HL-60 (cell line): ENCODE results near the gene SAG.

ENCODE experiments used
- DNase-seq, 2 experiments: peaks; one replicate each; pipeline ENCODE4 v3.0.0-alpha.2; 2010 to 2020; ENCODE audit warnings: low read depth in 1 of 2, low spot score in 1 of 2
- H3K27ac ChIP-seq: fragments of 250-450 bp; sonication (Bioruptor Pico); replicated peaks from 2 replicates; pipeline ENCODE4 v1.5.1; 2020; ENCODE audit warnings: mild to moderate bottlenecking, moderate library complexity
- H3K27me3 ChIP-seq: fragments of 250-450 bp; sonication (Bioruptor Pico); 2 replicates; pipeline ENCODE4 v1.5.1; 2021; ENCODE audit warnings: mild to moderate bottlenecking, moderate library complexity; ENCODE audit not compliant: insufficient read depth, poor library complexity, severe bottlenecking
- H3K4me3 ChIP-seq: replicated peaks from 2 replicates; pipeline ENCODE4 v1.5.1; 2011; ENCODE audit warnings: mild to moderate bottlenecking, control low read depth, low read length; ENCODE audit not compliant: insufficient read depth
- GABPA ChIP-seq: IDR thresholded peaks from 2 replicates; pipeline ENCODE4 v1.6.1; 2012; ENCODE audit warnings: low read depth
- POLR2AphosphoS5 ChIP-seq: IDR thresholded peaks from 2 replicates; pipeline ENCODE4 v1.6.1; 2012; ENCODE audit warnings: low read depth
- SPI1 ChIP-seq: IDR thresholded peaks from 2 replicates; pipeline ENCODE4 v1.6.1; 2012; ENCODE audit warnings: low read depth, mild to moderate bottlenecking, borderline replicate concordance
- TF ChIP-seq, protein P1 (sequence below): IDR thresholded peaks from one replicate; pipeline ENCODE4 v1.5.1; 2011; ENCODE audit warnings: low read length, control low read depth, inconsistent platforms; ENCODE audit not compliant: insufficient read depth
- TF ChIP-seq, protein P2 (sequence below): IDR thresholded peaks from 2 replicates; pipeline ENCODE4 v1.6.1; 2012; ENCODE audit warnings: low read depth; ENCODE audit not compliant: insufficient replicate concordance

Gene SAG

DNA sequence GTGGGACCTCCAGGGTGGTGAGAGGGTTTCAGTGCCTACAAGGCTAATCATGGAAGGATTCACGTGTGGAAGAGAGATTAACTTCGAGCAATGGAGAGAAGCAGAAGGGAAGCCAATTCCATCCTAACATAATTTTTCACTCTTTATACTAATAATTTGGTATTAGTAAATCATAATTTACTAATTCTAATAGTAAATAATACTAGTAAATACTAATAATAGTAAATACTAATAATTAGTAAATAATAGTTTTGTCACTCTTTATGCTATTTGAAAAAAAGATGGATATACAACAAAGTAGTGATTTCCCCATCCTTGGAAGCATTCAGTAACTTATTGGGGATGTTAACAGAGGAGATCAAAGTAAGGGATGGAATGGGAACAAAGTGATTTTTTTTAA lies 6.4 kb upstream of the SAG start:
- TF ChIP-seq, protein P1, sequence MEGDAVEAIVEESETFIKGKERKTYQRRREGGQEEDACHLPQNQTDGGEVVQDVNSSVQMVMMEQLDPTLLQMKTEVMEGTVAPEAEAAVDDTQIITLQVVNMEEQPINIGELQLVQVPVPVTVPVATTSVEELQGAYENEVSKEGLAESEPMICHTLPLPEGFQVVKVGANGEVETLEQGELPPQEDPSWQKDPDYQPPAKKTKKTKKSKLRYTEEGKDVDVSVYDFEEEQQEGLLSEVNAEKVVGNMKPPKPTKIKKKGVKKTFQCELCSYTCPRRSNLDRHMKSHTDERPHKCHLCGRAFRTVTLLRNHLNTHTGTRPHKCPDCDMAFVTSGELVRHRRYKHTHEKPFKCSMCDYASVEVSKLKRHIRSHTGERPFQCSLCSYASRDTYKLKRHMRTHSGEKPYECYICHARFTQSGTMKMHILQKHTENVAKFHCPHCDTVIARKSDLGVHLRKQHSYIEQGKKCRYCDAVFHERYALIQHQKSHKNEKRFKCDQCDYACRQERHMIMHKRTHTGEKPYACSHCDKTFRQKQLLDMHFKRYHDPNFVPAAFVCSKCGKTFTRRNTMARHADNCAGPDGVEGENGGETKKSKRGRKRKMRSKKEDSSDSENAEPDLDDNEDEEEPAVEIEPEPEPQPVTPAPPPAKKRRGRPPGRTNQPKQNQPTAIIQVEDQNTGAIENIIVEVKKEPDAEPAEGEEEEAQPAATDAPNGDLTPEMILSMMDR = no peak
- TF ChIP-seq, protein P2, sequence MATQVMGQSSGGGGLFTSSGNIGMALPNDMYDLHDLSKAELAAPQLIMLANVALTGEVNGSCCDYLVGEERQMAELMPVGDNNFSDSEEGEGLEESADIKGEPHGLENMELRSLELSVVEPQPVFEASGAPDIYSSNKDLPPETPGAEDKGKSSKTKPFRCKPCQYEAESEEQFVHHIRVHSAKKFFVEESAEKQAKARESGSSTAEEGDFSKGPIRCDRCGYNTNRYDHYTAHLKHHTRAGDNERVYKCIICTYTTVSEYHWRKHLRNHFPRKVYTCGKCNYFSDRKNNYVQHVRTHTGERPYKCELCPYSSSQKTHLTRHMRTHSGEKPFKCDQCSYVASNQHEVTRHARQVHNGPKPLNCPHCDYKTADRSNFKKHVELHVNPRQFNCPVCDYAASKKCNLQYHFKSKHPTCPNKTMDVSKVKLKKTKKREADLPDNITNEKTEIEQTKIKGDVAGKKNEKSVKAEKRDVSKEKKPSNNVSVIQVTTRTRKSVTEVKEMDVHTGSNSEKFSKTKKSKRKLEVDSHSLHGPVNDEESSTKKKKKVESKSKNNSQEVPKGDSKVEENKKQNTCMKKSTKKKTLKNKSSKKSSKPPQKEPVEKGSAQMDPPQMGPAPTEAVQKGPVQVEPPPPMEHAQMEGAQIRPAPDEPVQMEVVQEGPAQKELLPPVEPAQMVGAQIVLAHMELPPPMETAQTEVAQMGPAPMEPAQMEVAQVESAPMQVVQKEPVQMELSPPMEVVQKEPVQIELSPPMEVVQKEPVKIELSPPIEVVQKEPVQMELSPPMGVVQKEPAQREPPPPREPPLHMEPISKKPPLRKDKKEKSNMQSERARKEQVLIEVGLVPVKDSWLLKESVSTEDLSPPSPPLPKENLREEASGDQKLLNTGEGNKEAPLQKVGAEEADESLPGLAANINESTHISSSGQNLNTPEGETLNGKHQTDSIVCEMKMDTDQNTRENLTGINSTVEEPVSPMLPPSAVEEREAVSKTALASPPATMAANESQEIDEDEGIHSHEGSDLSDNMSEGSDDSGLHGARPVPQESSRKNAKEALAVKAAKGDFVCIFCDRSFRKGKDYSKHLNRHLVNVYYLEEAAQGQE = no peak
- TF ChIP-seq SPI1 (no peak), POLR2AphosphoS5 (no peak), GABPA (no peak)

DNA sequence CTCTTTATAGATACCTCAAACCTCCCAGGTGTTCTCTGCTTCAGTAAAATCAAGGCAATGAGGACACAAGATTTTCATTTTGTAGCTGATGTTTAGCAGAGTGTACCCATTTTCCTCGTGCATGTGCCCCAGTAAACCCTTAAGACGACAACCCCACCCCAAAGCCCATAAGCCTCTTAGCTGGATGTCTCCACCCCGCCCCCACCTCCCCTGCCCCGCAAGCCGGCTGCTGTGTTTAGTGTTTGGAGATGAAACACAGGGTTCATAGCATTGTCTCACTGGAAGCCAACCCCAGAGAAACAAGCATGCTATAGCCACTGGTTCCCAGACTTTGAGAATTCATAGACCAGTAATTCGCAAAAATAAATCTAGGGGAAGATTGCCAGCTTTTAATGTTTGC lies 5.8 kb upstream of the SAG start:
- no peak overlapping the region for H3K27ac ChIP-seq
- H3K27me3 ChIP-seq = no peaks in the 10 kb centered on the region
- no peak overlapping the region for H3K4me3 ChIP-seq
- DNase-seq = no peak
- TF ChIP-seq SPI1 (no peak), GABPA (no peak)

More for the DNA sequence above, 6.4 kb upstream of the SAG start:
- DNase-seq = no peak
- Histone ChIP-seq H3K27me3 (no peaks in the 10 kb centered on the region), H3K4me3 (no peak overlapping the region), H3K27ac (no peak overlapping the region)

DNA sequence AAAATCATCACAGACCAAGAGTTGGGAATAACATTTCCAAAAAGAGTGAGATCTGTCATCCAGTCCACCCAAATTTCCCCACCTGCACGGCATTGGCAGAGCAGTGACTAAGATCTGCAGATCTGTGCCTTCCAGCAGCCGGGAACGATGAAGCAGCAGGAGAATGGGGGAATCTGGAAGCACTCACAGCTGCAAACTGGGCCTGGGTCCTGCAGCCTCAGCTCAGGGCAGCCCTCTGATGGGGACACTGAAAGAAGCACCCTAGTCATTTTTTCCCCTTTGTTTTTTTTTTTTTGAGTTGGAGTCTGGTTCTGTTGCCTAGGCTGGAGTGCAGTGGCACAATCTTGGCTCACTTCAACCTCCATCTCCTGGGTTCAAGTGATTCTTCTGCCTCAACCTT lies 4.4 kb upstream of the SAG start:
- Histone ChIP-seq H3K4me3 (no peak overlapping the region), H3K27ac (no peak overlapping the region), H3K27me3 (no peaks in the 10 kb centered on the region)
- TF ChIP-seq, protein P1 = no peak
- no peak for TF ChIP-seq POLR2AphosphoS5
- TF ChIP-seq SPI1 = no peak
- TF ChIP-seq, protein P2 = no peak
- TF ChIP-seq GABPA = no peak
- DNase-seq = no peak

DNA sequence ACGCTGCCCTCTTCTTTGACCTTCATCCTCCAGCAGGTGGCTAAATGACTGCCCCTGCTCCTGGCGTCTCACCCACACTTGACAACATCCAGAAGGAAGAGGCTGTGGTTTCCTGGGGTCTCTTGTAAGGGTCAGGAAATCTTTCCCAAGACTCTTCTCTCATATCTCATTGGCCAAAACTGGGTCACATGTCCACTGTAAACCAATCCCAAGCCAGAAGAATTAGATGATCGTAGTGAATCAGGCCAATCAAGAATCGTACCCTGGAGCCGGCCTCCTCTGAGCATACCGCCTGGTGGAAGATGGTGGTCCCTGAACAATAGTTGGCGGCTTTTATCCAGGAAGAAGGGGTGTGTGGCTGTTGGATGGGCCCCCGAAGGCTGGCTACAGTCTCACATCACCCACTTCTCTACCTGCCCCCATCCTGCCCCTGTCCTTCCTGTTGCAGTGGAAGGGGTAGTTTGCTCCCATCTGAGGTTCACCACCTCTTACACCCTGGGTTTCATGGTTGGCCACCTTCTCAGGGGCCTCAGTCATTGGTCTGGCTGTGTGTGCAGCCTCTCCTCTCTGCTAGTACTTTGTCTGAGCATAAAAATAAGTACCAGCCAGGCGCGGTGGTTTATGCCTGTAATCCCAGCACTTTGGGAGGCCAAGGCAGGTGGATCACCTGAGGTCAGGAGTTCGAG lies 3.8 kb downstream of the SAG start:
- DNase-seq = no peak
- Histone ChIP-seq H3K27me3 (no peaks in the 10 kb centered on the region), H3K4me3 (no peak overlapping the region), H3K27ac (no peak overlapping the region)
- TF ChIP-seq SPI1 (no peak), POLR2AphosphoS5 (no peak), GABPA (no peak)
- TF ChIP-seq, protein P2 = no peak
- TF ChIP-seq, protein P1 = no peak
